Rectal smooth muscle tissue (tissue), 1 donor: ENCODE measurements around the gene CSNK1D.

Experiments
- H3K27ac ChIP-seq: one replicate; pipeline ENCODE4 v1.7.0; 2013; ENCODE audit warnings: low read depth, low read length, inconsistent platforms
- H3K27me3 ChIP-seq: one replicate; pipeline ENCODE4 v1.7.0; 2013; ENCODE audit warnings: low read length; ENCODE audit not compliant: control insufficient read depth, insufficient read depth
- H3K36me3 ChIP-seq: one replicate; pipeline ENCODE4 v1.7.0; 2013; ENCODE audit warnings: low read length; ENCODE audit not compliant: control insufficient read depth, insufficient read depth
- H3K4me1 ChIP-seq: one replicate; pipeline ENCODE4 v1.7.0; 2013; ENCODE audit warnings: low read length; ENCODE audit not compliant: control insufficient read depth, insufficient read depth
- H3K4me3 ChIP-seq: one replicate; pipeline ENCODE4 v1.7.0; 2013; ENCODE audit warnings: low read length
- H3K9ac ChIP-seq: one replicate; pipeline ENCODE4 v1.7.0; 2013; ENCODE audit warnings: low read length

Gene CSNK1D

DNA sequence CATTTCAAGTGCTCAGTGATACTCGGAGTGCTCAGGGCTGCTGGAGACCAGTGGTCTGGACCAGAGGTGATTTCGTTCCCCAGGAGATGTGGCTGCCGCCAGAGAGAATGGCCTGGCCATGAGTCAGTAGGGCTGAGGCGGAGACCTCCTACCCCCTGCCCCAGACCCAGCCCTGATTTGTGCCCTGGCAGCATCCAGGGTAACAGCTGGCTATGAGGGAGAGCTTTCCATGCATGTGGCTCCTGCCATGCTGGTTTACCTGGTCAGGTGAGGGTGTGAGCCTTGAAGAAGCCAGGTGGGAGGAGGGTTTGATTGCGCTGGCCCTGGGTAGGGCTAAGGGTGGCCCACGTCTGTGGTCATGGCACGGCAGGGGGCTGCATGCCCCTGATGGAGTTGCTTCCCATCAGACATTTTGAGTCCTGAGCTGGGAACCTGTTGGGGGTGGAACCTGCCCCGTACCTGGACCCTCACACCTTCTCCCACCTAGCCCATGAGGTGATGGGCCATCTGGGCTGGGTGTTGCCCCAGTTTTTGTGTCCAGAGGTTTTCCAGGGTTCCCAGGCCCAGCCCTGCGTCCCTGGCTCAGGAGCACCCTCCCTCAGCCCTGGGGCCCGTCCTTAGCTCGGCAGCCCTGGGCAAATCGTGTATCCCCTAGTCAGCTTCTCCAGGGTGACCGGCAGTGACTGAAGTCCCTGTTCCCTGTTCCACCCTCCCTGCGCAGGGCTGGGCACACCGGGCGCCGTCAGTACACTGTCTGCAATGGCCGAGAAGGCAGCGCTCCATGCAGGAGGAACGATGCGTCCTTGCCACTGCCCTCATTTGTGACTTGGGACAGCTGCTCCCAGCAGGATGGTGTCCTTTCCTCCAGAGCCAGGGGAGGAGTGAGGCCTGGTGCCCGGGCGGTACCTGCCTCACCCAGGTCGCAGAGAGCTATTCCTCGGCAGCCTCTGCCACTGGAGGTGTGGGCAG, 9.0 kb upstream of the CSNK1D start:
- Histone ChIP-seq H3K9ac (no peak overlapping the region), H3K27ac (no peak overlapping the region), H3K36me3 (no peaks in the 10 kb centered on the region), H3K27me3 (no peaks in the 10 kb centered on the region), H3K4me1 (peaks cover 1% of the 10 kb centered on the region), H3K4me3 (no peak overlapping the region)

DNA sequence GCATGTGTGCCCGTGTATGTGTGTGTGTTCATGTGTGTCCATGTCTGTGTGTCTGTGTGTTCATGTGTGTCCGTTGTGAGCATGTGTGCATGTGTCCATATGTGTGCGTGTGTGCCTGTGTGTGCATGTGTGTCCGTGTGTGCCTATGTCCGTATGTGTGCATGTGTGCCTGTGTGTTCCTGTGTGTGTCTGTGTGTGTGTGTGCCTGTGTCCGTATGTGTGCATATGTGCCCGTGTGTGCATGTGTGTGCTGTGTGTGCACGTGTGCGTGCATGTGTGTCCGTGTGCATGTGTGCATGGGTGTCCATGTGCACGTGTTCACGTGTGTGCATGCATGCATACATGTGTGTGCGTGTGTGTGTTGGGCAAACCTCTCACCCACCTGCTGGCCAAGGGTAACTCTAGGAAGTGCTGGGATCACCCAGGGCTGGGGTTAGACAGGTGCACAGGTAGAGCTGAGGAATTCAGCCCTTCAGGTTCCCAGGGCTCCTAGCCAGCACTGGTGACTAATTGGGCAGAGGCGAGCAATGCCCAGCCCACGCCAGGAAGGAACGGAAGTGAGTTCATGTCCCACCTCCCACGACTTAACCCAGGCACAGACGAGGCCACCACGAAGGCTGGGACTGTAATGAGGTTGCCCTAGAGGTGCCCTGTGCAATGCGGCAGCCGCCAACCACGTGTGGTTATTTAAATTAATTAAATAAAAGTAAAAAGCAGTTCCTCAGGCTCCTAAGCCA, 8.2 kb upstream of the CSNK1D start:
- no peak overlapping the region for H3K27ac ChIP-seq

DNA sequence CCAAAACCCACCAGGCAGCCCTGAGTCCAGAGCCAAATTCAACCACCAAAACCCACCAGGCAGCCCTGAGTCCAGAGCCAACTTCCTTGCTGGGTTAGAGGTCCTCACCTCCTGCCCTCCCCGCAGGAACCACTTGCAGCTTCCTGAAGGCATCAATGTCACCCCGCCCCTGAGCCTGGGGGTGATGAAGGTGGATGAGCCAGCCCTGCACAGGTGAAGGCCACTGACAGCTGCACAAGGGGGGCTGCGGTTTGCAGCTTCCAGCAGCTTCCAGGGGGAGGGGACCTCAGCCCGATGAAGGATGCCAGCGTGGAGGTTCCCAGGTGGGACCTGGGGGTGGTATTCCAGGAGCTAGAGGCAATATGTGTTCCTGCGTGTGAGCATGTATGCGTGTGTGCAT, 7.6 kb upstream of the CSNK1D start:
- Histone ChIP-seq H3K36me3 (no peaks in the 10 kb centered on the region), H3K9ac (no peak overlapping the region), H3K4me1 (no peaks in the 10 kb centered on the region), H3K27me3 (no peaks in the 10 kb centered on the region), H3K27ac (no peak overlapping the region), H3K4me3 (no peak overlapping the region)

More for the DNA sequence above, 8.2 kb upstream of the CSNK1D start:
- Histone ChIP-seq H3K4me1 (no peaks in the 10 kb centered on the region), H3K4me3 (no peak overlapping the region), H3K27me3 (no peaks in the 10 kb centered on the region), H3K9ac (no peak overlapping the region), H3K36me3 (no peaks in the 10 kb centered on the region)

DNA sequence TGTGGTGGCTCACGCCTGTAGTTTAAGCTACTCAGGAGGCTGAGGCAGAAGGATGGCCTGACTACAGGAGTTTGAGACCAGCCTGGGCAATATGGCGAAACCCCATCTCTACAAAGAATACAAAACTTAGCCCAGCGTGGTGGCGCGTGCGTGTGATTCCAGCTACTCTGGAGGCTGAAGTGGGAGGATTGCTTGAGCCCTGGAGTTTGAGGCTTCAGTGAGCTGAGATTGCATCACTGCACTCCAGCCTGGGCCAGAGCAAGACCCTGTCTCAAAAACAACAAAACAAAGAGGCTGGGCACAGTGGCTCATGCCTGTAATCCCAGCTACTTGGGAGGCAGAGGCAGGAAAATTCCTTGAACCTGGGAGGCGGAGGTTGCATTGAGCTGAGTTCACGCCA, 7.0 kb upstream of the CSNK1D start:
- Histone ChIP-seq H3K4me1 (no peaks in the 10 kb centered on the region), H3K27ac (no peak overlapping the region), H3K36me3 (no peaks in the 10 kb centered on the region)

DNA sequence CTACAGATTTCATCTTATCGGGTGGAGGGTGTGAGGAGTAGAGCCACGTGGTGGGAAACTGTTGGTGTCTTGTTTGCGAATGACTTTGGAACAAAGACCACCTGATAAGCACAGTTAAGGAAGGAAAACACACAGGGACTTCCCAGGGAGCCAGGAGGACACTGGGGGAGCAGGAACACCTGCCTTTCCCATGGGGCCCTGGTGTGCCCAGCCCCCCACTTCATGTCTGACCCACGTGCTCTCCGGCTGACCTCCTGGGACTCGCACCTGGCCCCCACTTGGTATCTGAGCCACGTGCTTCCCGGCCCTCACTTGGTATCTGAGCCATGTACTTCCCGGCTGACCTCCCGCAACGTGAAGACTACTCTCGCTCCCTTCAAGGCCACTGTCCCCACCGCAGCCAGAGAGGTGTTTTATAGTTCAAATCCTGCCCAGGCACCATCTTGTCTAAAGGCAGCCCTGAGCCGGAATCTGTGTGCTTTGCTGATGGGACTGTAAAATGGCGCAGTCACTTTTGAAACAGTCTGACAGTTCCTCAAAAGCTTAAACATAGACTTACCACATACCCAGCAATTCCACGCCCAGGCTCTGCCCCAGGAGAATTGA, 5.4 kb upstream of the CSNK1D start:
- Histone ChIP-seq H3K27ac (no peak overlapping the region), H3K4me3 (no peak overlapping the region), H3K36me3 (no peaks in the 10 kb centered on the region), H3K4me1 (peaks cover 2% of the 10 kb centered on the region), H3K27me3 (no peaks in the 10 kb centered on the region), H3K9ac (no peak overlapping the region)

More for the DNA sequence above, 7.0 kb upstream of the CSNK1D start:
- H3K27me3 ChIP-seq = no peaks in the 10 kb centered on the region
- H3K4me3 ChIP-seq = no peak overlapping the region
- H3K9ac ChIP-seq = no peak overlapping the region

DNA sequence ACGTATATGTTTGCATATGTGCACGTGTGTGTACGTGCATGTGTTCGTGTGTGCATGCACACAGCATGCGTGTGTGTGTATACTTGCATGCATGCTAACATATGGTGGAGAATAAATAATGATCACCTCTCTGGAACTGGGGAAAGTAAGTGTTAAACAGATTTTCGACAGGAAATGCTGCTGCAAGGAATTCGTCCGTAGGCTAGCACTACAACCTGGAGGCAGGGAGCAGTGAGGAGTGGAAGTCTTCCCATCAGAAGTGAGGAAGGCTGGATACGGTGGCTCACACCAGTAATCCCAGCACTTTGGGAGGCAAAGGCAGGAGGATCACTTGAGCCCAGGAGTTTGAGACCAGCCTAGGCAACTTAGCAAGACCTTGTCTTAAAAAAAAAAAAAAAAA, 4.8 kb upstream of the CSNK1D start:
- Histone ChIP-seq H3K36me3 (no peaks in the 10 kb centered on the region), H3K4me3 (no peak overlapping the region), H3K9ac (no peak overlapping the region), H3K4me1 (peaks cover 4% of the 10 kb centered on the region), H3K27me3 (no peaks in the 10 kb centered on the region), H3K27ac (no peak overlapping the region)

DNA sequence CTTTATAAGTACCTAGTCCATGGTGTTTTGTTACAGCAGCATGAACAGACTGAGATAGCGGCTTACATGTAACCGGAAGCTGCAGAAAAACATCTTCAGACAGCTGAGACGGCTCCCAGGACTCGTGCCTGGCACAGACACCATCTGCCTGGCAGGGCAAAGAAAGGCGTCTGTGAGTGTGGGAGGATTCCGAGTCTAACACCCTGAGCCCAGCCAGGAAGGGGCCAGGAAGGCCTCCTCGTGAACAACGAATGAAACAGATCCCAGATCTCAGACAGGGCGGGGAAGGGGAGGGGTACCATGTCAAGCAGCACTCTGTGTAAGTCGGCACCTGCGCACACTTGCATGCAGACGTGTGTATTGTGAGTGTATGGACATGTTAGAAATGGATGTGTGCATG, 4.4 kb upstream of the CSNK1D start:
- no peak overlapping the region for H3K9ac ChIP-seq
- H3K27ac ChIP-seq = no peak overlapping the region

DNA sequence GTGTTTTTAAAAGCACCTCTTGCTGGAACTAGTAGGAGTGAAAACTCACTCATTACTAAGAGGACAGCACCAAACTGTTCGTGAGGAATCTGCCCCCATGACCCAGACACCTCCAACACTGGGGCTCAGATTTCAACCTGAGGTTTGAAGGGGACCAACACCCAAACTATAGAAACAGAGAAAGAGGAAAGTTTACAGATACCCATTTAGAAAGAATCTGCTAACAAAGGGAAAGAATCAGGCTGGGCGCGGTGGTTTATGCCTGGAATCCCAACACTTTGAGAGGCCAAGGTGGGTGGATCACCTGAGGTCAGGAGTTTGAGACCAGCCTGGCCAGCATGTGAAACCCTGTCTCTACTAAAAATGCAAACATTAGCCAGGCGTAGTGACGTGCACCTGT, 3.4 kb upstream of the CSNK1D start:
- Histone ChIP-seq H3K27ac (no peak overlapping the region), H3K4me3 (no peak overlapping the region), H3K9ac (no peak overlapping the region), H3K27me3 (no peaks in the 10 kb centered on the region), H3K36me3 (no peaks in the 10 kb centered on the region), H3K4me1 (peaks cover 4% of the 10 kb centered on the region)

More for the DNA sequence above, 4.4 kb upstream of the CSNK1D start:
- H3K4me3 ChIP-seq = no peak overlapping the region
- no peaks in the 10 kb centered on the region for H3K27me3 ChIP-seq
- H3K36me3 ChIP-seq = no peaks in the 10 kb centered on the region
- H3K4me1 ChIP-seq = peaks cover 4% of the 10 kb centered on the region

DNA sequence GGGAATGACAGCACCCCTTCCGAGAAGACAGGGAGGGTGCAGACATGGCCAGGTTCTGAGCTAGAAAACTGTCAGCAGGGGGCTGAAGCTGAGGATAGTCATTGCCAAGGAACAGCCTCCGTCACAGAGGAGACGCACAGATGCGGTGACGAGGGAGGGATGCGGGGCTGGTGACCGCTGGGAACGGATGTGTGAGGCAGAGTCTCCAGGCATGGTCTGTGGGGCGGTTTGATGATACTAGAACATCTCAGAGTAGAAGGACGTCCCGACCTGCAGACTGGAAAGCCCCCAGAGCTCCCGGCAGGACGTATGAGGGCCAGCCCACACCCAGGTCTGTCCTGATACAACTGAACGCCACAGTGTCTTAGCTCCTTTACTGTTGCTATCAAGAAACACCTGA, 1.8 kb upstream of the CSNK1D start:
- Histone ChIP-seq H3K27me3 (no peaks in the 10 kb centered on the region), H3K4me1 (peaks cover 10% of the 10 kb centered on the region), H3K4me3 (no peak overlapping the region), H3K36me3 (peaks cover 9% of the 10 kb centered on the region), H3K9ac (no peak overlapping the region), H3K27ac (no peak overlapping the region)

DNA sequence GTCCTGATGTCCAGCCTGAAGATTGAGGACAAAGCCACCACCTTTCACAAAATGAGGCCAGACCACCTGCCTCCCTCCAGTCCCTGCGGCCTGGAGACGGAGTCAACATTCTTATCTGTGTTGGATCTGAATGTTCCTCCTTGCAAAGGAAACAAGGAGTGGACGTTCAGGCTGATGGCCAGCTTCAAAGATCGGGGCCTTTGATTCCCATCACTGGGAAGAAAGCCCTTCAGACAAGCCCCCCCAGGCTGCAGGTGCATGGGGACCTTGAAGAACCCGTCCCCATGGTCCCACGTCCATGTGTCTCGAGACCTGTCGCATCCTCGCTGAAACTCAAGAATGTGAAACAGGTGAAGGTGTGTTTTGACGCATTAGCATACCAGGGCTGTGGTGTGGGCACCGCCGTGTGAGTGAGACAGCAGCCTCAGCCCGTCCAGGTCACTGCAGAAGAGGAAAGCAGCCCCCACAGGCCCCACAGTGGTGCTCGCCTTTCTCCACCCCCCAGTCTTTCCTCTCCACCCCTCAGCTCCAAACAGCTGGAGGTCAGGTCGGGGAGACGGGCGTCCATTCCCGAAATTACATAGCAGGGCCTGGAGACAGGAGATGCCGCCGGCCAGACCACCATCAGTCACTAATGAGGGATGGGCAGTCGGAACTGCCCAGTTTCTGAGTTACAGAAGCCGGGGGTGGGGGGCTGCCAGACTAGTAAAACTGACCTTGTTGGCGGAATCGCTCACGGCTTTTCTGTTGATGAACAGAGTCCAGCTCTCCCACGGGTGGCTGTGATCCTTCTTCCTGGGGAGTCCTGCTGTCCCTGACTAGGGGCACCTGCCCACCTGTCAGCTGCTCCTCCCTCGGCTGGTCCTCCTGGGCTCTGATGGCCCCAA, 877 bp upstream of the CSNK1D start:
- no peaks in the 10 kb centered on the region for H3K27me3 ChIP-seq
- peaks cover 17% of the 10 kb centered on the region for H3K4me1 ChIP-seq
- peak overlapping the region; percentile 54 for H3K27ac ChIP-seq
- peak overlapping the region; percentile 61 for H3K9ac ChIP-seq
- H3K4me3 ChIP-seq = peak overlapping the region; percentile 83
- H3K36me3 ChIP-seq = peaks cover 10% of the 10 kb centered on the region

DNA sequence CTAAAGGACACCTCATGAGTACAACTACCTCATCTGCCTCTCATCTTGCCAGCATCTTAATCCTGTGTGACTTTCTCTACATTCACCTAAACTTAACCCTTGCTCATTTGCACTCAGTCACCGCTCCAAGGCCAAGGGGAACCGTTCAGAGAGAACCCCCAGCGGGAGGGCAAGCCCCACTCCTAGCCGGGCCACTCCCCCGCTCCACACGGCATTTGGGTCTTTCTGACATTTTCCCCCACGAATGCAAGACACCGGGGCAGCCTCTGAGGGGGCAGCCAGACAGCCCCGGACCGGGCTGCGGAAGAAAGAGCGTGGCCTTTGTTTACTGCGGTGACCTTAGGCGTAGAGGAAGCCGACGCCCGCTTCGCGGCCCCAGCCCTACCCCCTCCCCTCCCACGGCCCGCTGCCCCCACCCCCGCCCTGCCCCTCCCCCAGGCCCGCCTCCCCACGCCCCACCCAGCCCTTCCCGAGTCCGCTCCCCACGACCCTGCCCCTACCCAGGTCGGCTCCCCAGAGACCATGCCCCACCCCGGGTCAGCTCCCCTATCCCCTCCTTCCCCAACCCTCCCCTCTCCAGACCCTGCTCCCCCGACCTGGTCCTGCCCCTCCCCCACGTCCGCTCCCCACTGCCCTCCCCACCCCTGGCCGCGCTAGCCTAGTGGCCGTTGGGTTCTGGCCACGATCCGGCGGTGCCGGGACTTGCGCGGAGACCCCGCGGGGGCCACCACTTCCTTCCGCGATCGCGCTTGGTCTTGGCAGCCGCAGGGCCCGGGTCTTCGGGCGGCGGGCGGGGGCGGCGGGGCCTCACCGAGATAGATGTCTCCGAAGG, 789 bp downstream of the CSNK1D start:
- Histone ChIP-seq H3K27ac (peak overlapping the region; percentile 96), H3K9ac (no peak overlapping the region), H3K4me1 (peaks cover 31% of the 10 kb centered on the region), H3K27me3 (no peaks in the 10 kb centered on the region), H3K4me3 (peak overlapping the region; percentile 72), H3K36me3 (peaks cover 10% of the 10 kb centered on the region)
